HEK293T (cell line): ENCODE results near the gene KIF1A.

Experiments used
- CTCF ChIA-PET: fragments of 350-600 bp; formaldehyde crosslinking; extraction: SDS; loops from one replicate; lab custom pipeline; 2021; ENCODE audit warnings: antibody characterized with exemption, inconsistent platforms; lab: Yijun Ruan, JAX
- POLR2A ChIA-PET: fragments of 350-600 bp; formaldehyde crosslinking; extraction: SDS; loops from one replicate; lab custom pipeline; 2020; ENCODE audit warnings: antibody characterized with exemption, inconsistent platforms; lab: Yijun Ruan, JAX
- DNase-seq: peaks from one replicate; pipeline ENCODE4 v3.0.0; 2012; ENCODE audit warnings: mixed read lengths; ENCODE audit errors: extremely low spot score
- ARNT ChIP-seq: fragments of 450-650 bp; IDR thresholded peaks from 2 replicates; pipeline ENCODE4 v1.6.1; 2017; ENCODE audit warnings: mild to moderate bottlenecking
- BHLHE40 ChIP-seq: fragments of 450-650 bp; IDR thresholded peaks from 2 replicates; pipeline ENCODE4 v1.6.1; 2016; ENCODE audit warnings: mild to moderate bottlenecking, moderate library complexity, borderline replicate concordance
- CTBP1 ChIP-seq: fragments of 450-650 bp; IDR thresholded peaks from 2 replicates; pipeline ENCODE4 v1.6.1; 2016; ENCODE audit warnings: borderline replicate concordance
- ELF4 ChIP-seq: fragments of 450-650 bp; IDR thresholded peaks from 2 replicates; pipeline ENCODE4 v1.6.1; 2017; ENCODE audit warnings: antibody characterized with exemption
- FOXA1 ChIP-seq: fragments of 450-650 bp; IDR thresholded peaks from 2 replicates; pipeline ENCODE4 v1.6.1; 2016; ENCODE audit warnings: mild to moderate bottlenecking
- FOXK2 ChIP-seq: fragments of 450-650 bp; IDR thresholded peaks from 2 replicates; pipeline ENCODE4 v1.6.1; 2016; ENCODE audit warnings: mild to moderate bottlenecking
- FOXM1 ChIP-seq: fragments of 450-650 bp; IDR thresholded peaks from 2 replicates; pipeline ENCODE4 v1.6.1; 2017; ENCODE audit warnings: mild to moderate bottlenecking, borderline replicate concordance
- HDGF ChIP-seq: fragments of 450-650 bp; IDR thresholded peaks from 2 replicates; pipeline ENCODE4 v1.6.1; 2017; ENCODE audit warnings: antibody characterized with exemption, borderline replicate concordance
- L3MBTL2 ChIP-seq: fragments of 450-650 bp; conservative IDR thresholded peaks from 2 replicates; pipeline ENCODE4 v1.6.1; 2016; ENCODE audit warnings: mild to moderate bottlenecking
- LEF1 ChIP-seq: fragments of 450-650 bp; IDR thresholded peaks from 2 replicates; pipeline ENCODE4 v1.6.1; 2017; ENCODE audit warnings: mild to moderate bottlenecking, borderline replicate concordance
- NFRKB ChIP-seq: fragments of 450-650 bp; IDR thresholded peaks from 2 replicates; pipeline ENCODE4 v1.6.1; 2016; ENCODE audit warnings: mild to moderate bottlenecking, moderate library complexity
- PKNOX1 ChIP-seq: fragments of 450-650 bp; IDR thresholded peaks from 2 replicates; pipeline ENCODE4 v1.6.1; 2016
- SP1 ChIP-seq: fragments of 450-650 bp; IDR thresholded peaks from 2 replicates; pipeline ENCODE4 v1.6.1; 2017
- SUZ12 ChIP-seq: fragments of 450-650 bp; IDR thresholded peaks from 2 replicates; pipeline ENCODE4 v1.6.1; 2016; ENCODE audit warnings: mild to moderate bottlenecking
- TARDBP ChIP-seq: fragments of 450-650 bp; IDR thresholded peaks from 2 replicates; pipeline ENCODE4 v1.6.1; 2016
- ZNF384 ChIP-seq: fragments of 450-650 bp; IDR thresholded peaks from 2 replicates; pipeline ENCODE4 v1.6.1; 2016

Gene KIF1A

GRCh38 chr2:240837621-240838020 is 17.6 kb upstream of the KIF1A start:
- CTCF ChIA-PET = no interaction called here
- TF ChIP-seq L3MBTL2 (no peak), HDGF (no peak), FOXK2 (no peak), NFRKB (no peak)
- no peak for DNase-seq
- POLR2A ChIA-PET = no interaction called here

DNA sequence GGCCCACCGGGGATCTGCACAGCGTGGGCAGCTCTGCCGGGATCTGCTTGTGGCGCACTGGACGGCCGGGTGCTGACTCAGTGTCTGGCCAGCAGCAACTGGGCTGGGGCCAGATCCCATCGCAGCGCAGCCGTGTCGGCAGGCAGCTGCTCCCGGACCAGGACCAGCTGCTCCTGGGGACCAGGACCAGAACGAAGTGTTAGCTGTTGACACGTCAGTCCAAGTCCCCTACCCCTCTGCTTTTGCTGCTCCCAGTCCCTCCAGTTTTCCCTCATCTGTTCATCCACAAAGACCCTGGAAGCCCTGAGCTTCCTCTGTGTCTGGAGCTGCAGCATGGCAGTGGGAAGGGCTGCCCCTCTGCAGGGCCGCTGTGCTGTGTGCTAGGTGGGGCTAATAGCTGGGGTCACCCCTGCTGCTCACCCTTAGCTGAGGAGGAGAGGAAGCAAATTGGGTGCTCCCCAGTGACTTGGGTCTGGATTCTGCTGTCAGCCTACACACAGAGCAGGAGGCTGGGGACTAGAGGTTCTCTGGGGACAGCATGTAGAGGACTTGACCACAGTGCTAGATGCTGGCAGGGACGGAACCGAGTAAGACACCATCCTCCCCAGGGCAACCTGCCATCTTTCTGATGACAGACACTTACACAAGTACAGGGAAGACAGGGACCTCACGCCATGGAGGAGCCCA is 16.9 kb upstream of the KIF1A start:
- no peak for DNase-seq
- TF ChIP-seq ELF4 = no peak
- no peak for TF ChIP-seq FOXM1
- no peak for TF ChIP-seq CTBP1
- TF ChIP-seq ARNT = no peak
- no peak for TF ChIP-seq LEF1
- TF ChIP-seq NFRKB = no peak
- TF ChIP-seq TARDBP = no peak
- no peak for TF ChIP-seq L3MBTL2
- TF ChIP-seq FOXA1 = no peak
- no peak for TF ChIP-seq HDGF
- TF ChIP-seq PKNOX1 = no peak
- no peak for TF ChIP-seq ZNF384
- no peak for TF ChIP-seq BHLHE40
- TF ChIP-seq SP1 = no peak
- no peak for TF ChIP-seq FOXK2
- TF ChIP-seq SUZ12 = no peak
- POLR2A ChIA-PET = no interaction called here
- CTCF ChIA-PET = no interaction called here

GRCh38 chr2:240835528-240835927 is 15.5 kb upstream of the KIF1A start:
- ChIA-PET POLR2A (no interaction called here), CTCF (no interaction called here)
- no peak for DNase-seq
- TF ChIP-seq L3MBTL2 (no peak), PKNOX1 (no peak), ZNF384 (no peak), NFRKB (no peak), TARDBP (no peak), LEF1 (no peak), HDGF (no peak), FOXA1 (no peak), ELF4 (no peak), ARNT (no peak), BHLHE40 (no peak), FOXK2 (no peak)

DNA sequence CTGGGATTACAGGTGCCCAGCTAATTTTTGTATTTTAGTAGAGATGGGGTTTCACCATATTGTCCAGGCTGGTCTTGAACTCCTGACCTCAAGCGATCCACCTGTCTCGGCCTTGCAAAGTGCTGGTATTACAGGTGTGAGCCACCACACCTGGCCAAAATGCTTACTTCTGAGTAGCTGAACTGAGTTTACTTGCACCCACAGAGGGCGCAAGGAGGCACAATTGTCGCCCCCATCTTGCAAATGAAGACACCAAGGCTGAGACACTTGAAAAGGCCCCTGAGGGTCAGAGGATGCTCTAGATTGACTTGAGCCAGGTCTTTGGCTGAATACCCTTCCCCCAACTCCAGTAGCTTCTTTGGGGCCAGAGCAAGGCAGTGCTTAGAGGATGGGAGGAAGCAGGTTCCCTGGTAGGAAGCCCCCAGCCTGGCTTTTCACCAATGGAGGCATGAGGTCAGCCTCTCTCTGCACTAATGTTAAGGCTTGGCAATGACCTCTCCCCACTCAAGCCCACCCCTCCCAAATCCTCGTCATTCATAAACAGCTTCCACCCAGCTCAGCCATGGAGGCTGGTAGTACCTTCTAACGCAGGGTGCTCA is 14.5 kb upstream of the KIF1A start:
- DNase-seq = no peak
- ChIA-PET CTCF (no interaction called here), POLR2A (no interaction called here)
- TF ChIP-seq SP1 (no peak), FOXK2 (no peak), CTBP1 (no peak), BHLHE40 (no peak), SUZ12 (no peak), ELF4 (no peak), ARNT (no peak), HDGF (no peak), ZNF384 (no peak), FOXA1 (no peak), TARDBP (no peak), LEF1 (no peak), L3MBTL2 (no peak), NFRKB (no peak), FOXM1 (no peak), PKNOX1 (no peak)

- TF ChIP-seq FOXM1 (no peak), ELF4 (no peak), PKNOX1 (no peak), ARNT (no peak), TARDBP (no peak), ZNF384 (no peak), LEF1 (no peak), BHLHE40 (no peak), L3MBTL2 (no peak), FOXK2 (no peak), HDGF (no peak), NFRKB (no peak)
- ChIA-PET POLR2A (no interaction called here), CTCF (no interaction called here)
- no peak for DNase-seq
These were observed 13.8 kb upstream of the KIF1A start for GRCh38 chr2:240833724-240834285.
